ENCODE measurements around the gene GDF11.

GDF11 gene

GRCh38 chr12:55707841-55708694 lies 34.9 kb upstream of the GDF11 start, which contains the start of gene ITGA7:
Gene ITGA7, minus strand, starts transcription at chr12:55707904. Its CDS starts 222 bp downstream, at chr12:55707682.
- DNase-seq: peak; percentile 68

DNA sequence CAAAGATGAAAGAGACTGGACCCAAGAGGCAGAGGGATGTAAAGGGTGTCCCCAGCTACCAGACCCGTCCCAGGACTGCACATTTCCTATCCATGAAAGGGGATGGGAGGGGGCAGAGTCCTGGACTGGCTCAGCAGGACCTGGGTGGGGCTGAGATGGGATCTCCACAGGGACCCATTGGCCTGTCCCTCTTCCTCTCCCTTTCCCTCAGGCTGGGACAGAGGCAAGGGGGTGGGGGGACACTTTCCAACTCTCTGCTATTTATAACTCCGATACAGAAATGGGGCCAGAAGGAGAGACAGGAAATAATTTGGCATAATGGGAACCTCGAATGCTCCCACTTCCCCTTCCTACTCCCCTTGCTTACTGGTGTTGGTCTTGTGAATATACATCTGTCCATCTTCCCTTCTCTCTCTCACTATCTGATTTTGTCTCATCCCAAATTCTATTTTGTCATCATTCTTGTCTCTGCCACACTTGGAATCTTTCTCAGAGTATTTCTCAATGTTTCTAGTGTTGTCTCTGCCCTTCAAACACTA lies 34.2 kb upstream of the GDF11 start:
- no peak for DNase-seq

- no peak for DNase-seq
These were observed 31.0 kb upstream of the GDF11 start for GRCh38 chr12:55711786-55712553.

GRCh38 chr12:55712700-55713415 lies 30.1 kb upstream of the GDF11 start:
- DNase-seq: no peak

DNA sequence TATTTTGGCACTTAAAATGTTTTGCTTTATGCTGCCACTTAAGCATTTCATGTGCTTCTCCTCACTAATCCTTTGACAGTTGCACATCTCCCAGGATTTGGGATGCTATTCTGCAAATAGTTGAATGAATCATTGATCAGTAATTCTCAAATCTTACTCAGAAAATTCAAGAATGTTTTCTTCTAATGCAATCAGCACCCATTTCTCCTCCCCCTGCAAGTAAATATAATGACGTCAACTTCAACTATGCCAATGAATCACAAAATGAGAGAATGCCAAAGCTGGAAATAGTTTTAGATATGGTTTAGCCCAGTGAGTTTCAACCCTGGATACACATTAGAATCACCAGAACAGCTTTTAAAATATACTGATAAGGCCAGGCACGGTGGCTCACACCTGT lies 29.2 kb upstream of the GDF11 start:
- no peak for DNase-seq

GRCh38 chr12:55715169-55715764 lies 27.7 kb upstream of the GDF11 start:
- DNase-seq: no peak

DNA sequence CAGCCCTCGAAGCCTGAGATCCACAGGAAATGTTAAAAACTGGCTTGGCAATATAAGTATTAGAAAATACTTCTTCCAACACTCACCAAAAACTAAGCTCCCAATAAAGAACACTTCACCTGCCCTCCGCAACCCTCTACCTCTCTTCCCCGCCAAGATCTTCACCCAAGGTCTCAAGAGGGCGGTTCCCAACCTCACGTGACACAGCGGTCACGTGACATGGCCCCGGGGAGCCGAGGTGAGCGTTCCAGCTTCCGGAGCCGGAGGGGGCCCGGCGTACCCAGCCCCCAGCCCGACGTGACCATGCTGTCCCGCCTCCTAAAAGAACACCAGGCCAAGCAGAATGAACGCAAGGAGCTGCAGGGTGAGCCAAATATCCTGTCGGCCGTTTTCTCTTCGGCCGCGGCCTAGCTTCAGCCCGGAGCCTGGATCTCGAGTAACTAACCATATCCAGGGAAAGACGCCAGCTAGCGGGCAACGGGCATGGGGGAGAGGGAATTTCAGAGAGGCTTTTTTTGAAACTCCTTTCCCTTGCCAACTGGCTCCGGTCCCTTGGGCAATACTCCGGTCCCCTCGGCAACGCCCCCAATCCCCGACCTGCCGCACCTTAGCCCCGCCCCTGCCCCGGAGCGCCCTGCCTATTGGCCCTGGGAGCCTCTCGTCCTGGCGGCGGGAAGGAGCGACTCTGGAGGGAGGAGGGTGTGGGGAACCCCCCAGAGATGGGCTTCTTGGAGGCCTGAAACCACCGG lies 26.9 kb upstream of the GDF11 start, which contains the start of gene BLOC1S1:
Gene BLOC1S1 (plus strand): TSS at position 214 of the 749 bp plus-strand sequence. CDS start 6 bp downstream, at position 220.
- DNase-seq: peak; percentile 91

GRCh38 chr12:55716582-55716957 lies 26.4 kb upstream of the GDF11 start:
- no peak for DNase-seq

- DNase-seq: no peak
These were observed 25.6 kb upstream of the GDF11 start for GRCh38 chr12:55717011-55718007.

DNA sequence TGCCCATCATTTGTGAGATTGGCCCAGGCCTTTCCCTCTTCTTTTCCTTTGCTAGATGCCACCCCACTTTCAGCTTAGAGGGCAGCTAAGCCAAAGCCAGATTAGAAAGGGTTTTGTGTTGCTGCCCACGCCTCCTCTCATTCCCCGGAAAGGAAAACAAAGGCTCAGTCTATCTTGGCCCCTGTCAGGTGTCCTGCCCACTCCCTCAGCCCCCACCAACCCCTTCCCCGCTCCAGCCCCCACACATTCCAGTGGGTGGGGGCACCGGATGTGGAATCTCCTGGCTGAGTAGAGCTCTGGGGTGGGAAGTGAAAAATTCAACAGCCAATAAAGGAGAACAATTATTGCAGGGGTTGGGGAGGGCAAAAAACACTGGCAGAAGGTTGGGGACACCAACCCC lies 24.9 kb upstream of the GDF11 start:
- no peak for DNase-seq

GRCh38 chr12:55718624-55719275 lies 24.2 kb upstream of the GDF11 start:
- DNase-seq: no peak

GRCh38 chr12:55719371-55719770 lies 23.6 kb upstream of the GDF11 start:
- no peak for DNase-seq

DNA sequence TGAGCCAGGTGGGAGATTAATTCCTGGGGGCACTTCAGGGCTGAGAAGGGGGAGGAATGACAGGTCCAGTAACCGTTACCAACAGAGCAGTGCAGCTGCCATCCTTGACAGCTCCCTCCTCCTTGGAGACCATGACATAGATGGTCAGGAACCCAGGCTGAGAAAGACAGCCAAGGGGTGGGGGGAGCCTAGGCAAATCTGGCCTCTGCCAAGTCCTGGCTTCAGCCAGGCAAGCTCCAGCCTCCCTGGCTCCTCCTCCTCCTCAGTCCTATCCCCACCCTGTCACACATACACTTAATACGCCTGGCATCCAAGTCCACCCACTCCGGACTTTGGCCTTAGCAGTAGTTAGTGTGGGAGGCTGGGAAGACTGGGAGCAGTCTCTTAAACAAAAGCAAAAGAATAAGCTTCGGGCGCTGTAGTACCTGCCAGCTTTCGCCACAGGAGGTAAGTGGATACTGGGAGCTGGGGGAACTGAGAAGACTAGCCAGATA lies 22.8 kb upstream of the GDF11 start, which contains the start of gene RDH5:
Gene RDH5 (plus strand): TSS at position 323 of the 494 bp plus-strand sequence. CDS start 792 bp downstream, outside the sequence.
- no peak for DNase-seq

DNA sequence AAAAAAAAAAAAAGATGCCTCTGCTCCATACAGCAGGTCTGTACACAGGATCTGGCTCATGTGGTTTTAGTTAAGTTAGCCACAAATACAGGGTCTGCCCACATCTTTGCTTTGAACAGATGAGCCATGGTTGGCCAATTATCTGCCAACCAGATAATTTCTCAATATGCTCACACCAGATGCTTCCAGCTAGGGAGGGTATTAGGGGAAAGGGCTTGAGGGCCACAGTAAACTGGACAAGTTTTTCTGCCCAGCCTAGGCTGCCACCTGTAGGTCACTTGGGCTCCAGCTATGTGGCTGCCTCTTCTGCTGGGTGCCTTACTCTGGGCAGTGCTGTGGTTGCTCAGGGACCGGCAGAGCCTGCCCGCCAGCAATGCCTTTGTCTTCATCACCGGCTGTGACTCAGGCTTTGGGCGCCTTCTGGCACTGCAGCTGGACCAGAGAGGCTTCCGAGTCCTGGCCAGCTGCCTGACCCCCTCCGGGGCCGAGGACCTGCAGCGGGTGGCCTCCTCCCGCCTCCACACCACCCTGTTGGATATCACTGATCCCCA lies 22.0 kb upstream of the GDF11 start:
- DNase-seq: no peak

GRCh38 chr12:55721601-55722213 lies 21.2 kb upstream of the GDF11 start:
- no peak for DNase-seq

DNA sequence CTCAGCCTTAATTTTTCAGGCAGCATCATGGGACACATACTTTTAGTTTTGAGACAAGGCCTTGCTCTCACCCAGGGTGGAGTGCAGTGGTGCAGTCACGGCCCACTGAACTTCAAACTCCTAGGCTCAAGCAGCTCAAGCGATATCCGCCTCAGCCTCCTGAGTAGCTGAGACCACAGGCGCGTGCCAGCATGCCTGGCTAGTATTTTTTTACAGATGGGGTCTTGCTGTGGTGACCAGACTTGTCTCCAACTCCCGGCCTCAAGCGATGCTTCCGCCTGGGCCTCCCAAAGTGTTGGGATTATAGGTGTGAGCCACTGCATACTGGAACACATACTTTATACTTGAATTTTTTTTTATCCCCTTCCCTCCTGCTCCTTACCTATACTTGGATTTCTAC lies 20.0 kb upstream of the GDF11 start:
- DNase-seq: no peak

- no peak for DNase-seq
These were observed 19.3 kb upstream of the GDF11 start for GRCh38 chr12:55723516-55724225.

Data from activated T-cell treated with anti-CD3 and anti-CD28 coated beads, Interleukin-2, amount 50 U/mL, for 1 hour (primary cell).